Mesenchymal stem cell (in vitro differentiated cells and primary cell): ENCODE measurements around the gene DNAJC3.
"Not testable (repeated sequence)": the region's sequence is repeated elsewhere in the genome, so short reads cannot be mapped to it uniquely, and the experiment has no call there.

ENCODE experiments used
- DNase-seq: peaks from one replicate; pipeline ENCODE4 v3.0.0-alpha.2; 2013
- H2AFZ ChIP-seq: one replicate; pipeline ENCODE4 v1.6.1; 2013; ENCODE audit warnings: low read depth, mild to moderate bottlenecking, control low read depth, inconsistent platforms, low read length, moderate library complexity
- H2AK5ac ChIP-seq: 2 replicates; pipeline ENCODE4 v1.6.1; 2013; ENCODE audit warnings: low read length, moderate library complexity, mild to moderate bottlenecking, inconsistent platforms; ENCODE audit not compliant: severe bottlenecking
- H2BK120ac ChIP-seq: one replicate; pipeline ENCODE4 v1.6.1; 2013; ENCODE audit warnings: low read depth, mild to moderate bottlenecking, inconsistent platforms, low read length, moderate library complexity
- H2BK12ac ChIP-seq, 2 experiments: one replicate each; pipeline ENCODE4 v1.6.1; 2013; ENCODE audit warnings: inconsistent platforms in 2 of 2, low read length in 2 of 2, mild to moderate bottlenecking in 2 of 2, moderate library complexity in 2 of 2, control low read depth in 1 of 2
- H2BK15ac ChIP-seq: one replicate; pipeline ENCODE4 v1.6.1; 2013; ENCODE audit warnings: mild to moderate bottlenecking, low read depth, inconsistent platforms; ENCODE audit not compliant: poor library complexity, severe bottlenecking
- H2BK5ac ChIP-seq: 2 replicates; pipeline ENCODE4 v1.6.1; 2013; ENCODE audit warnings: low read depth, mild to moderate bottlenecking, low read length, control low read depth, inconsistent platforms; ENCODE audit not compliant: poor library complexity, severe bottlenecking
- H3K14ac ChIP-seq, 2 experiments: one replicate each; pipeline ENCODE4 v1.6.1; 2013; ENCODE audit warnings: inconsistent platforms in 2 of 2, low read length in 2 of 2, control low read depth in 1 of 2, mild to moderate bottlenecking in 1 of 2, moderate library complexity in 1 of 2
- H3K18ac ChIP-seq, 2 experiments: one replicate each; pipeline ENCODE4 v1.6.1; 2013; ENCODE audit warnings: inconsistent platforms in 2 of 2, low read length in 2 of 2, control low read depth in 1 of 2, low read depth in 1 of 2, mild to moderate bottlenecking in 1 of 2
- H3K23ac ChIP-seq, 2 experiments: one replicate each; pipeline ENCODE4 v1.6.1; 2013; ENCODE audit warnings: inconsistent platforms in 2 of 2, low read length in 2 of 2, mild to moderate bottlenecking in 2 of 2, moderate library complexity in 2 of 2, control low read depth in 1 of 2
- H3K27ac ChIP-seq: 2 replicates; pipeline ENCODE4 v1.5.1; 2013; ENCODE audit warnings: mild to moderate bottlenecking, moderate library complexity, low read length, control low read depth, inconsistent platforms; ENCODE audit not compliant: poor library complexity, severe bottlenecking
- H3K27me3 ChIP-seq, 2 experiments: 2 replicates each; pipeline versions ENCODE4 v1.6.1 to v1.7.0; 2013; ENCODE audit warnings: low read length in 2 of 2, mild to moderate bottlenecking in 2 of 2, moderate library complexity in 2 of 2, control low read depth in 1 of 2, inconsistent platforms in 1 of 2; ENCODE audit not compliant: control insufficient read depth in 1 of 2, insufficient read depth in 1 of 2
- H3K36me3 ChIP-seq, 2 experiments: 2 replicates each; pipeline versions ENCODE4 v1.6.1 to v1.7.0; 2013; ENCODE audit warnings: low read length in 2 of 2, control low read depth in 1 of 2, inconsistent platforms in 1 of 2, low read depth in 1 of 2, mild to moderate bottlenecking in 1 of 2; ENCODE audit not compliant: insufficient read depth in 2 of 2, control insufficient read depth in 1 of 2
- H3K4ac ChIP-seq, 2 experiments: one replicate each; pipeline ENCODE4 v1.6.1; 2013; ENCODE audit warnings: inconsistent platforms in 2 of 2, low read length in 2 of 2, mild to moderate bottlenecking in 2 of 2, moderate library complexity in 2 of 2, control low read depth in 1 of 2, low read depth in 1 of 2
- H3K4me1 ChIP-seq: 2 replicates; pipeline ENCODE4 v1.6.1; 2013; ENCODE audit warnings: low read depth, low read length, control low read depth; ENCODE audit not compliant: control insufficient read depth, insufficient read depth
- H3K4me2 ChIP-seq: 2 replicates; pipeline ENCODE4 v1.6.1; 2013; ENCODE audit warnings: low read length, mild to moderate bottlenecking, inconsistent platforms; ENCODE audit not compliant: poor library complexity, severe bottlenecking
- H3K4me3 ChIP-seq, 2 experiments: 2 replicates each; pipeline versions ENCODE4 v1.5.1 to v1.7.0; 2013; ENCODE audit warnings: low read length in 2 of 2, mild to moderate bottlenecking in 2 of 2, control low read depth in 1 of 2, low read depth in 1 of 2; ENCODE audit not compliant: insufficient read depth in 1 of 2
- H3K79me1 ChIP-seq: replicated peaks from 2 replicates; pipeline ENCODE4 v1.6.1; 2013; ENCODE audit warnings: mild to moderate bottlenecking, control low read depth, low read length, inconsistent platforms; ENCODE audit not compliant: poor library complexity, severe bottlenecking
- H3K9ac ChIP-seq: 2 replicates; pipeline ENCODE4 v1.7.0; 2013; ENCODE audit warnings: mild to moderate bottlenecking, low read length, moderate library complexity
- H3K9me3 ChIP-seq: 2 replicates; pipeline ENCODE4 v1.7.0; 2013; ENCODE audit warnings: mild to moderate bottlenecking, low read length; ENCODE audit not compliant: control insufficient read depth
- H4K8ac ChIP-seq: one replicate; pipeline ENCODE4 v1.6.1; 2013; ENCODE audit warnings: inconsistent platforms, mild to moderate bottlenecking, low read length, moderate library complexity
- H4K91ac ChIP-seq: one replicate; pipeline ENCODE4 v1.6.1; 2013; ENCODE audit warnings: mild to moderate bottlenecking, low read length, inconsistent platforms
- WGBS: methylation state at CpG from one replicate; pipeline ENCODE4 v1.1.7; 2013; ENCODE audit warnings: mixed read lengths; 5-methylcytosine and 5-hydroxymethylcytosine counted together

The DNAJC3 gene

DNA sequence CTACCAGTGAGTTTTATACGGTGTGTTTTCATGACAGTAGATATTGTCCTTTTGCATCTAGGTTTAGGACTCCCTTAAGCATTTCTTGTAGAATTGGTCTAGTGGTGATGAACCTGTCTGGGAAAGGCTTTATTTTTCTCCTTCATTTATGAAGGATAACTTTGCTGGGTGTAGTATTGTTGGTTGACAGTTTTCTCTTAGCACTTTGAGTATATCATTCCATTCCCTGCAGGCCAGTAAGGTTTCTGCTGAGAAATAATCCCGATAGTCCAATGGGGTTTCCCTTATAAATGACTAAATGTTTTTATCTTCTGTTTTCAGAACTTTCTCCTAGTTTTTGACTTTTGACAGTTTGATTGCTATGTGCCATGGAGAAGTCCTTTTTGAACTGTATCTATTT lies 57.2 kb downstream of the DNAJC3 start:
- WGBS = 97% methylated on average over 1 of the region's 2 CpGs
- no peak overlapping the region for H3K14ac ChIP-seq

GRCh38 chr13:95740071-95740978 lies 63.4 kb downstream of the DNAJC3 start:
- not testable (repeated sequence) for H3K18ac ChIP-seq, H3K4me3 ChIP-seq, H3K9ac ChIP-seq, DNase-seq, H3K23ac ChIP-seq, H2AFZ ChIP-seq, H2BK5ac ChIP-seq, H2BK12ac ChIP-seq, H2AK5ac ChIP-seq, H3K4me1 ChIP-seq, H4K8ac ChIP-seq, H3K9me3 ChIP-seq, H2BK15ac ChIP-seq, H3K27ac ChIP-seq, H3K4me2 ChIP-seq, H3K36me3 ChIP-seq, H4K91ac ChIP-seq, H2BK120ac ChIP-seq, H3K4ac ChIP-seq, H3K14ac ChIP-seq, H3K27me3 ChIP-seq
- no CpG with 5 or more reads among the region's 37 CpGs for WGBS
- peaks cover 20% of the 10 kb centered on the region for H3K79me1 ChIP-seq

More for the DNA sequence above, 57.2 kb downstream of the DNAJC3 start:
- Histone ChIP-seq H3K27ac (no peak overlapping the region), H3K4me3 (no peak overlapping the region), H3K4me1 (no peaks in the 10 kb centered on the region), H4K91ac (no peak overlapping the region), H3K9me3 (peaks cover 22% of the 10 kb centered on the region), H3K79me1 (peaks cover 5% of the 10 kb centered on the region), H2BK120ac (no peak overlapping the region), H3K4me2 (no peak overlapping the region), H3K9ac (no peak overlapping the region), H3K23ac (no peak overlapping the region), H2AFZ (no peak overlapping the region), H3K4ac (no peak overlapping the region), H3K36me3 (peaks cover 4 to 11% of the 10 kb centered on the region in 2 experiments), H2BK15ac (no peak overlapping the region), H3K27me3 (no peaks in the 10 kb centered on the region), H3K18ac (no peak overlapping the region), H2AK5ac (no peak overlapping the region), H4K8ac (no peak overlapping the region), H2BK5ac (no peak overlapping the region), H2BK12ac (no peak overlapping the region)
- no peak for DNase-seq

DNA sequence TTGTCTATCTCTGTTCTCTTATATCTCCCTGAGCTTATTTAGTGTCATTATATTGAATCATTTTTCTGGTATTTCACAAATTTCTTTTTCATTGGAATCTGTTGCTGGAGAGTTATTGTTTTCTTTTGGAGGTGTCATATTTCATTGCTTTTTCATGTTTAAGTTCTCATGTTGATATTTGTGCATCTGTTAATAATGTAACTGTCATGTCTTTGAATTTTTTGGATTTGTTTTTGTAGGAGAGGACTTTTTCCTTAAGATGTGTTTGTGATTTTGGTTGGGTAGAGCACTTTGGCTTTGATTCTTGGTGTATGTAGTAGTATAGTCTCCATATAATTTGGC lies 64.0 kb downstream of the DNAJC3 start:
- H3K36me3 ChIP-seq = no peaks in the 10 kb centered on the region
- H3K9me3 ChIP-seq = no peaks in the 10 kb centered on the region

DNA sequence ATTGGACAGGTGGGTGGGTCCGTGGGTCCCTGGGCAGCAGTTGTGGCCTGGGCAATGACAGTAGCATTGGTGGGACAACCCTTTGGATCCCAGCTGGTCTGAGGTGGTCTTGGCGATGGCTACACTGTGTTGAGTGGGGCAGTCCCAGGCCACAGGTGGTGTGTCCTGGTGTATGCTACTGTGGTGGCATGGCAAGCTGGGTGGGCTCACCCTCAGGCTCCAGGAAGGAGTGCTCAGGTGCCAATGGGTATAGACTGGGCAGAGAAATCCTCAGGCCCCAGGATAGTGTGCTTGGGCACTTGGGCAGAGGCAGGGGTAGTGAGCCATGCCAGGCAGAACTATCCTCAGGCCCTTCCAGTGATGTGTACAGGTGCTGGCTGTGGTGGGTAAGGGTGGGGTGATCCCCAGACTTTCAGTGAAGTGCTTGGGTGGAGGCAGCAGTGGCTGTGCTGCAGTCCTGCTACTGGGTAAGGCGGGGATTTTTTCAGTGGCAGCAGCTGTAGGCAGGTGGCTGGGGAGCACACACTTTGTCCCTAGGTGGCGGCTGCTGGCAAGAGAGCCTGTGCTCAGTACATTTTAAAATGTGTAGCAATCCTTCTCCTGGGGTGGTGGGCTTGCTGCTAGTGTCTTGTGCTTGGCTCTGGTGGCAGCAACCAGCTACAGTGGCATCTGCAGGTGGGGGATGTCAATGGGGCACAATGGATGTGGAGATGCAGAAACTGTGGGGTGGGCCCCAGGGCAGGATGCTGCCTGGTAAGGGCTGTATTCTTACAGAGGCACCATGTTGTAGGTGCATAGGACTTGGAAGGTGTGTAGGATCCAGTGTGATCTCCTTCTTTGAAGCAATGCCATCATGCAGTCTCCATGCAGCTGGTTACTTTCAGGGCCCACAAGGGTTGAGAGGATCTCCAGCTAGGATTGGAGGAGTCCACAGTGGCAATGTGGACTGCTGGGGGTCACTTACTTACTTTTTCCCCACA lies 64.9 kb downstream of the DNAJC3 start:
- Histone ChIP-seq H3K14ac (peak overlapping the region in 1 of 2 experiments; percentile 66), H3K27me3 (no peaks in the 10 kb centered on the region), H4K8ac (no peak overlapping the region), H4K91ac (peak overlapping the region; percentile 6), H3K4me2 (no peak overlapping the region), H2AFZ (no peak overlapping the region), H2BK5ac (no peak overlapping the region), H2BK12ac (no peak overlapping the region), H2BK120ac (no peak overlapping the region), H3K4ac (no peak overlapping the region), H3K4me3 (no peak overlapping the region), H3K23ac (no peak overlapping the region), H3K27ac (no peak overlapping the region), H3K79me1 (peaks cover 20% of the 10 kb centered on the region), H3K9ac (no peak overlapping the region), H2BK15ac (no peak overlapping the region), H3K9me3 (no peaks in the 10 kb centered on the region), H3K4me1 (no peaks in the 10 kb centered on the region), H3K36me3 (no peaks in the 10 kb centered on the region), H2AK5ac (no peak overlapping the region), H3K18ac (no peak overlapping the region)
- no peak for DNase-seq
- WGBS = 95% methylated on average over 4 of the region's 4 CpGs

More for the DNA sequence above, 64.0 kb downstream of the DNAJC3 start:
- Histone ChIP-seq H2BK15ac (no peak overlapping the region), H2BK12ac (no peak overlapping the region), H3K4ac (no peak overlapping the region), H3K27ac (no peak overlapping the region), H3K79me1 (peaks cover 20% of the 10 kb centered on the region), H2AFZ (no peak overlapping the region), H2BK5ac (no peak overlapping the region), H3K4me2 (no peak overlapping the region), H4K8ac (no peak overlapping the region), H2AK5ac (no peak overlapping the region), H3K4me1 (no peaks in the 10 kb centered on the region), H3K9ac (no peak overlapping the region), H3K27me3 (no peaks in the 10 kb centered on the region), H3K18ac (no peak overlapping the region), H3K23ac (no peak overlapping the region), H4K91ac (no peak overlapping the region), H3K4me3 (no peak overlapping the region), H3K14ac (no peak overlapping the region), H2BK120ac (no peak overlapping the region)
- DNase-seq = no peak
